T-helper 1 cell (primary cell): ENCODE results near the gene PEAK3.

Source experiments
- DNase-seq, 5 donors: peaks; one replicate each; pipeline ENCODE4 v3.0.0-alpha.2; 2012 to 2020

Gene PEAK3

GRCh38 chr19:2249880-2250765 is 31.9 kb downstream of the PEAK3 start:
- no peak for DNase-seq

GRCh38 chr19:2249010-2249866 is 32.7 kb downstream of the PEAK3 start, which contains the start of gene AMH:
AMH (plus strand) TSS chr19:2249323; CDS start chr19:2249333, 10 bp downstream.
- DNase-seq, result no peak

GRCh38 chr19:2248136-2249009 is 33.6 kb downstream of the PEAK3 start:
- DNase-seq, result peak in 1 of 5 donors; percentile 14

GRCh38 chr19:2247433-2248101 is 34.4 kb downstream of the PEAK3 start:
- no peak for DNase-seq

- DNase-seq, result no peak
Measured at GRCh38 chr19:2246801-2247361, 35.1 kb downstream of the PEAK3 start.

GRCh38 chr19:2246014-2246620 is 35.9 kb downstream of the PEAK3 start:
- no peak for DNase-seq

GRCh38 chr19:2245273-2245672 is 36.7 kb downstream of the PEAK3 start:
- no peak for DNase-seq

GRCh38 chr19:2244486-2244885 is 37.5 kb downstream of the PEAK3 start:
- no peak for DNase-seq

- DNase-seq, result no peak
Measured at GRCh38 chr19:2244125-2244411, 37.9 kb downstream of the PEAK3 start.

- no peak for DNase-seq
Measured at GRCh38 chr19:2243274-2244124, 38.5 kb downstream of the PEAK3 start.

GRCh38 chr19:2242816-2243215 is 39.2 kb downstream of the PEAK3 start:
- DNase-seq, result no peak

- no peak for DNase-seq
Measured at GRCh38 chr19:2242092-2242537, 39.9 kb downstream of the PEAK3 start.

- no peak for DNase-seq
Measured at GRCh38 chr19:2240881-2241760, 40.9 kb downstream of the PEAK3 start.

GRCh38 chr19:2239771-2240770 is 41.9 kb downstream of the PEAK3 start:
- DNase-seq, result peak in 2 of 5 donors; percentile 40 to 49

GRCh38 chr19:2239173-2239572 is 42.8 kb downstream of the PEAK3 start:
- DNase-seq, result no peak

GRCh38 chr19:2237869-2238153 is 44.2 kb downstream of the PEAK3 start:
- no peak for DNase-seq

GRCh38 chr19:2237051-2237868 is 44.7 kb downstream of the PEAK3 start:
- DNase-seq, result no peak
